Measurements from ENCODE around the gene MYO3B. TPM values are rescaled to one million over a fixed set of nuclear protein-coding genes. Genes with fewer than 3 reads are reported as not detected.

The MYO3B gene
- total and polyA plus RNA-seq, 2 donors (not counting 1 experiment from before 2014, with no cell fraction given): not detected

DNA sequence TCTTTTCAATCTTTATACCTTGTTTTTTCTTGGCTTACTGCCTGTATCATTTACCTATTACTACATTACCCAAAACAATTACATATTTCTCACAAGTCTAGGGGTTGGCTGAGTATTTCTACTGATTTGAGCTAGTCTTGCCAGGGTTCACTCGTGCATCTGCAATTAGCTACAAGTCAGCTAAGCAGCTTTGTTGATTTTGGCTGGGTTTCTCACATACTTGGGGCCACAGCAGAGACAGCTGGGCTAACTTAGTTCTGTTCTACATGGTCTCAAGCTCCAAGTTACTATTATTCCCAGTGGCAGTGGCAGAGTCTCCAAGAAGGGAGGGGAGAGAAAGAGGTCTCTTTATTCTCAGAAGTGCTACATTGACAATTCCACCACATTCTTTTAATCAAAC, 482.5 kb downstream of the MYO3B start:
- H3K27ac ChIP-seq (ENCODE audit: low read length in 2 of 2): no peak overlapping the region
- H3K27me3 ChIP-seq (replicated peaks in 1 of 4; ENCODE audit: control extremely low read depth in 1 of 4, control insufficient read depth in 3 of 4, insufficient read depth in 4 of 4, low read length in 3 of 4): no peaks in the 10 kb centered on the region
- intact Hi-C loops (cut with micrococcal nuclease): no loop called here
- WGBS (ENCODE audit: insufficient coverage): 100% methylated on average over 1 of the region's 1 CpG
- H3K79me2 ChIP-seq (ENCODE audit: control insufficient read depth, insufficient read depth, low read length): no peaks in the 10 kb centered on the region
- H3K4me3 Mint-ChIP-seq: no peak overlapping the region
- H4K20me1 ChIP-seq (ENCODE audit: control insufficient read depth, insufficient read depth, low read length, poor library complexity, severe bottlenecking): no peaks in the 10 kb centered on the region
- H3K9me3 Mint-ChIP-seq (ENCODE audit: insufficient read depth): no peaks in the 10 kb centered on the region
- TF ChIP-seq CTCF (IDR thresholded peaks at IDR 0.05) (no peak), EZH2 (IDR thresholded peaks at IDR 0.05; ENCODE audit: borderline replicate concordance, insufficient read depth, low read depth, low read length, poor library complexity, severe bottlenecking) (no peak)
- H3K27me3 Mint-ChIP-seq: peaks cover 7% of the 10 kb centered on the region
- H3K4me3 ChIP-seq (ENCODE audit: control extremely low read depth in 1 of 5, extremely low read depth in 1 of 5, insufficient read depth in 1 of 5, low read depth in 2 of 5, low read length in 4 of 5): no peak overlapping the region
- H3K4me1 ChIP-seq (ENCODE audit: control insufficient read depth in 2 of 2, insufficient read depth in 2 of 2, low read length in 2 of 2): no peaks in the 10 kb centered on the region
- no peaks in the 10 kb centered on the region for H3K36me3 ChIP-seq (replicated peaks in 1 of 2; ENCODE audit: control extremely low read depth in 1 of 2, control insufficient read depth in 1 of 2, extremely low read depth in 1 of 2, insufficient read depth in 2 of 2, low read length in 1 of 2)
- no peak overlapping the region for H3K4me2 ChIP-seq (replicated peaks; ENCODE audit: low read depth, low read length, poor library complexity, severe bottlenecking)
- H3K4me1 Mint-ChIP-seq: no peaks in the 10 kb centered on the region
- H3K27ac Mint-ChIP-seq: no peak overlapping the region
- no peak for DNase-seq
- ChIA-PET CTCF (no interaction called here), POLR2A (no interaction called here)
- H3K9me3 ChIP-seq (ENCODE audit: control extremely low read depth in 1 of 3, control insufficient read depth in 2 of 3, insufficient read depth in 1 of 3, low read length in 2 of 3): no peaks in the 10 kb centered on the region
- no peak overlapping the region for H2AFZ ChIP-seq (ENCODE audit: insufficient read depth, low read depth, low read length, poor library complexity, severe bottlenecking)
- ATAC-seq (ENCODE audit: low read depth): no peak
- H3K9ac ChIP-seq (ENCODE audit: low read length): no peak overlapping the region

DNA sequence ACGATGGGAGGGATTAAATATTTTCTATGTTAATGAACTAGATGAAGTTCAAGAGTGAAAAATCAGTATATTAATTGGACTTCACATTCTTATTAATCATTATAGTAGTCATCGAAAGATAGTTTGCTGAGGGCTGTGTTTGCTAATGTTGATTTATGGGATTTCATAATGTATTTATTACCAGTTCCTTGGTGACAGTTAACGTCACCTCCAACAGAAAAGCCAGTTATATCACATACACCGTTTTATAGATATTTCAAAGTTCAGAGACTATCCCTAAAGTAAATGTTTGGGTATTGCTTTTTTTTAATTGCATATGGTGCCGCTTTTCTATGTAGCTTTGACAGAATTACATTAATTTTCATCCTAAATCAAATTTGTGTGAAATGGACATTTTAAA, 487.8 kb downstream of the MYO3B start:
- H3K9ac ChIP-seq (ENCODE audit: low read length): no peak overlapping the region
- no peak overlapping the region for H2AFZ ChIP-seq (ENCODE audit: insufficient read depth, low read depth, low read length, poor library complexity, severe bottlenecking)
- CTCF ChIA-PET: no interaction called here
- H4K20me1 ChIP-seq (ENCODE audit: control insufficient read depth, insufficient read depth, low read length, poor library complexity, severe bottlenecking): no peaks in the 10 kb centered on the region
- no peaks in the 10 kb centered on the region for H3K4me1 ChIP-seq (ENCODE audit: control insufficient read depth in 2 of 2, insufficient read depth in 2 of 2, low read length in 2 of 2)
- no peaks in the 10 kb centered on the region for H3K36me3 ChIP-seq (replicated peaks in 1 of 2; ENCODE audit: control extremely low read depth in 1 of 2, control insufficient read depth in 1 of 2, extremely low read depth in 1 of 2, insufficient read depth in 2 of 2, low read length in 1 of 2)
- no peak overlapping the region for H3K4me2 ChIP-seq (replicated peaks; ENCODE audit: low read depth, low read length, poor library complexity, severe bottlenecking)
- no peak overlapping the region for H3K27ac ChIP-seq (ENCODE audit: low read length in 2 of 2)
- no peaks in the 10 kb centered on the region for H3K79me2 ChIP-seq (ENCODE audit: control insufficient read depth, insufficient read depth, low read length)
- no peaks in the 10 kb centered on the region for H3K4me1 Mint-ChIP-seq
- ATAC-seq (ENCODE audit: low read depth) (no peak), DNase-seq (no peak)
- no peaks in the 10 kb centered on the region for H3K9me3 Mint-ChIP-seq (ENCODE audit: insufficient read depth)
- H3K27me3 Mint-ChIP-seq: peaks cover 9% of the 10 kb centered on the region
- no peaks in the 10 kb centered on the region for H3K9me3 ChIP-seq (ENCODE audit: control extremely low read depth in 1 of 3, control insufficient read depth in 2 of 3, insufficient read depth in 1 of 3, low read length in 2 of 3)
- TF ChIP-seq CTCF (IDR thresholded peaks at IDR 0.05) (no peak), EZH2 (IDR thresholded peaks at IDR 0.05; ENCODE audit: borderline replicate concordance, insufficient read depth, low read depth, low read length, poor library complexity, severe bottlenecking) (no peak)
- H3K4me3 ChIP-seq (ENCODE audit: control extremely low read depth in 1 of 5, extremely low read depth in 1 of 5, insufficient read depth in 1 of 5, low read depth in 2 of 5, low read length in 4 of 5): no peak overlapping the region
- no peak overlapping the region for H3K4me3 Mint-ChIP-seq
- POLR2A ChIA-PET: no interaction called here
- no peaks in the 10 kb centered on the region for H3K27me3 ChIP-seq (replicated peaks in 1 of 4; ENCODE audit: control extremely low read depth in 1 of 4, control insufficient read depth in 3 of 4, insufficient read depth in 4 of 4, low read length in 3 of 4)
- no peak overlapping the region for H3K27ac Mint-ChIP-seq
- WGBS (ENCODE audit: insufficient coverage): no CpG with 5 or more reads among the region's 5 CpGs
- intact Hi-C loops (cut with micrococcal nuclease): no loop called here

Data from B cell (primary cell).